HUES6 (cell line): ENCODE data around the gene B4GALT5.
A peak's percentile ranks its signal among the peaks of the same experiment; 100 is the strongest.
"Not testable (repeated sequence)": the region's sequence is repeated elsewhere in the genome, so short reads cannot be mapped to it uniquely, and the experiment has no call there.

Source experiments
- H3K27ac ChIP-seq: 2 replicates; pipeline ENCODE4 v1.7.0; 2013; ENCODE audit warnings: low read depth, mild to moderate bottlenecking, low read length, inconsistent platforms
- H3K27me3 ChIP-seq: 2 replicates; pipeline ENCODE4 v1.6.1; 2013; ENCODE audit warnings: low read length; ENCODE audit not compliant: control insufficient read depth, insufficient read depth
- H3K36me3 ChIP-seq: 2 replicates; pipeline ENCODE4 v1.6.1; 2013; ENCODE audit warnings: low read length; ENCODE audit not compliant: control insufficient read depth, insufficient read depth
- H3K4me1 ChIP-seq: 2 replicates; pipeline ENCODE4 v1.6.1; 2013; ENCODE audit warnings: low read length; ENCODE audit not compliant: control insufficient read depth, insufficient read depth
- H3K4me3 ChIP-seq: 2 replicates; pipeline ENCODE4 v1.5.1; 2013; ENCODE audit warnings: low read depth, low read length
- H3K9ac ChIP-seq: one replicate; pipeline ENCODE4 v1.6.1; 2013; ENCODE audit warnings: mild to moderate bottlenecking, low read length
- H3K9me3 ChIP-seq: 2 replicates; pipeline ENCODE4 v1.6.1; 2013; ENCODE audit warnings: low read depth, low read length; ENCODE audit not compliant: control insufficient read depth, insufficient read depth

Gene B4GALT5

GRCh38 chr20:49611539-49612126, 102.0 kb downstream of the B4GALT5 start:
- H3K36me3 ChIP-seq, H3K4me3 ChIP-seq, H3K9me3 ChIP-seq, H3K27me3 ChIP-seq, H3K27ac ChIP-seq, H3K4me1 ChIP-seq, H3K9ac ChIP-seq: not testable (repeated sequence)

GRCh38 chr20:49610691-49611538, 102.8 kb downstream of the B4GALT5 start:
- H3K9me3 ChIP-seq, result no peaks in the 10 kb centered on the region
- no peak overlapping the region for H3K9ac ChIP-seq
- H3K27ac ChIP-seq, result no peak overlapping the region
- H3K4me1 ChIP-seq, result peaks cover 4% of the 10 kb centered on the region
- H3K4me3 ChIP-seq, result peak overlapping the region; percentile 60
- H3K36me3 ChIP-seq, result no peaks in the 10 kb centered on the region
- no peaks in the 10 kb centered on the region; the same call in 1 of the 2 replicates for H3K27me3 ChIP-seq

GRCh38 chr20:49608752-49609670, 104.7 kb downstream of the B4GALT5 start:
- Histone ChIP-seq H3K4me3 (peak overlapping the region; percentile 44; the same call in 1 of the 2 replicates), H3K27me3 (no peaks in the 10 kb centered on the region; the same call in 1 of the 2 replicates), H3K9ac (no peak overlapping the region), H3K4me1 (peaks cover 4% of the 10 kb centered on the region), H3K27ac (no peak overlapping the region), H3K9me3 (no peaks in the 10 kb centered on the region), H3K36me3 (no peaks in the 10 kb centered on the region)

- Histone ChIP-seq H3K4me3 (no peak overlapping the region), H3K27ac (no peak overlapping the region), H3K9ac (no peak overlapping the region), H3K9me3 (no peaks in the 10 kb centered on the region), H3K27me3 (no peaks in the 10 kb centered on the region; the same call in 1 of the 2 replicates), H3K36me3 (no peaks in the 10 kb centered on the region), H3K4me1 (peaks cover 4% of the 10 kb centered on the region)
These were observed 106.1 kb downstream of the B4GALT5 start for GRCh38 chr20:49607568-49607967.

- Histone ChIP-seq H3K9ac (no peak overlapping the region), H3K27me3 (no peaks in the 10 kb centered on the region; the same call in 1 of the 2 replicates), H3K4me1 (no peaks in the 10 kb centered on the region), H3K9me3 (no peaks in the 10 kb centered on the region), H3K27ac (no peak overlapping the region), H3K4me3 (no peak overlapping the region), H3K36me3 (no peaks in the 10 kb centered on the region)
These were observed 110.5 kb downstream of the B4GALT5 start for GRCh38 chr20:49603209-49603627.

- no peaks in the 10 kb centered on the region for H3K4me1 ChIP-seq
- H3K27me3 ChIP-seq, result no peaks in the 10 kb centered on the region
- no peaks in the 10 kb centered on the region for H3K36me3 ChIP-seq
- no peak overlapping the region for H3K9ac ChIP-seq
- no peak overlapping the region for H3K4me3 ChIP-seq
- H3K27ac ChIP-seq, result no peak overlapping the region
- H3K9me3 ChIP-seq, result no peaks in the 10 kb centered on the region
These were observed 111.1 kb downstream of the B4GALT5 start for GRCh38 chr20:49602345-49603208.

- H3K4me1 ChIP-seq, result 0 out of 2 replicates have a peak, but pooled peaks cover under 1% of the 10 kb centered on the region
These were observed 112.3 kb downstream of the B4GALT5 start for GRCh38 chr20:49601153-49601924.

GRCh38 chr20:49599746-49600113, 113.9 kb downstream of the B4GALT5 start:
- no peak overlapping the region for H3K9ac ChIP-seq
- no peaks in the 10 kb centered on the region for H3K27me3 ChIP-seq
- H3K4me1 ChIP-seq, result peaks cover 7% of the 10 kb centered on the region; the same call in 1 of the 2 replicates
- H3K4me3 ChIP-seq, result no peak overlapping the region
- no peaks in the 10 kb centered on the region for H3K9me3 ChIP-seq
- H3K36me3 ChIP-seq, result no peaks in the 10 kb centered on the region
- H3K27ac ChIP-seq, result no peak overlapping the region

More at GRCh38 chr20:49601153-49601924, 112.3 kb downstream of the B4GALT5 start:
- no peaks in the 10 kb centered on the region for H3K36me3 ChIP-seq
- H3K27me3 ChIP-seq, result no peaks in the 10 kb centered on the region
- H3K27ac ChIP-seq, result no peak overlapping the region
- H3K9ac ChIP-seq, result no peak overlapping the region
- no peak overlapping the region for H3K4me3 ChIP-seq
- no peaks in the 10 kb centered on the region for H3K9me3 ChIP-seq

GRCh38 chr20:49597825-49598395, 115.8 kb downstream of the B4GALT5 start:
- no peaks in the 10 kb centered on the region for H3K36me3 ChIP-seq
- H3K27ac ChIP-seq, result no peak overlapping the region
- H3K27me3 ChIP-seq, result no peaks in the 10 kb centered on the region
- no peaks in the 10 kb centered on the region for H3K9me3 ChIP-seq
- peaks cover 7% of the 10 kb centered on the region; the same call in 1 of the 2 replicates for H3K4me1 ChIP-seq
- H3K9ac ChIP-seq, result no peak overlapping the region
- no peak overlapping the region for H3K4me3 ChIP-seq
